ENCODE measurements around the gene MAGI2.

DNA sequence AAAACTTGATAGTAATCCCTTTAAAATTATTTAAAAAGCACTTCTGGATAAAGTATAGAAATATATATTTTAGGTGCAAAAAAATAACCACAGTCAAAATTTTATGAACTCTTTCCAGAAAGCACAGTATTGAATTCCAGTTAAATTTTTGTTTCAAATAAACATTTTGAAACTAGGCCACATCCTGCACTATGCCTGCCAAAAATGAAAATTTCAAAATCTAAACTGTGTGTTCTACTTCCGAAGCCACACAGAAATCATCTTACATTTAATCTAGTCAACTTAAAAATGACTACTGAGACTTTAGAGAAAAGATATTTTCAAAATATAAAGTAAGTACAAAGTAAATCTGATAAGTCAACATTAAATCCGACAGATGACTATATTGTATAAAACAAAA, 50.0 kb downstream of the MAGI2 start:
- TF ChIP-seq TAF1 (IDR thresholded peaks at IDR 0.05; ENCODE audit: low read depth, low read length) (no peak), POLR2AphosphoS5 (IDR thresholded peaks at IDR 0.05; ENCODE audit: low read depth, low read length) (no peak), POLR2A (IDR thresholded peaks at IDR 0.05; ENCODE audit: low read depth, low read length) (no peak)

All from GM12891 (cell line).